HepG2 (cell line): Measurements from ENCODE around the gene OR9A2.

Source experiments
- NR2F1 ChIP-seq, 2 experiments: fragments of 450-650 bp in 1 of 2; formaldehyde crosslinking in 1 of 2; IDR thresholded peaks; 2 replicates each; pipeline versions ENCODE4 v1.5.0 to v1.6.1; 2016 to 2020; ENCODE audit warnings: mild to moderate bottlenecking in 1 of 2, missing compliant biosample characterization in 1 of 2, missing genetic modification reagents in 1 of 2, moderate library complexity in 1 of 2
- POLR2A ChIP-seq, 2 experiments: IDR thresholded peaks; 2 replicates each; pipeline ENCODE4 v1.6.1; 2011; ENCODE audit warnings: low read depth in 2 of 2, low read length in 2 of 2, mild to moderate bottlenecking in 1 of 2, moderate library complexity in 1 of 2; ENCODE audit not compliant: insufficient read depth in 1 of 2
- U2AF2 ChIP-seq: fragments of 200-400 bp; formaldehyde crosslinking; IDR thresholded peaks from 2 replicates; pipeline ENCODE4 v1.6.1; 2017; ENCODE audit warnings: low read depth, mild to moderate bottlenecking, low read length

- TF ChIP-seq U2AF2, result no peak
- no peak for TF ChIP-seq NR2F1 (CRISPR knock-in tag; IDR thresholded peaks at IDR 0.05)
- TF ChIP-seq POLR2A (IDR thresholded peaks at IDR 0.05; ENCODE audit: insufficient read depth in 1 of 2, low read depth in 2 of 2, low read length in 2 of 2), result no peak
Observed at GRCh38 chr7:143074141-143074540, 47.2 kb upstream of the OR9A2 start.
